SJCRH30 (cell line): Measurements from ENCODE around the gene SELENOI. TPM values are rescaled to one million over a fixed set of nuclear protein-coding genes. Genes with fewer than 3 reads are reported as not detected.

Source experiments
- DNase-seq, 2 experiments: peaks; one replicate each; pipeline ENCODE4 v3.0.0-alpha.2; 2015 to 2020
- H3K27ac ChIP-seq: fragments of 250-450 bp; sonication (Bioruptor Pico); 2 replicates; pipeline ENCODE4 v1.5.1; 2020; ENCODE audit warnings: mild to moderate bottlenecking, moderate library complexity
- H3K27me3 ChIP-seq: fragments of 250-450 bp; sonication (Bioruptor Pico); 2 replicates; pipeline ENCODE4 v1.5.1; 2020; ENCODE audit warnings: mild to moderate bottlenecking, moderate library complexity
- H3K36me3 ChIP-seq: fragments of 250-450 bp; sonication (Bioruptor Pico); 2 replicates; pipeline ENCODE4 v1.5.1; 2020; ENCODE audit warnings: mild to moderate bottlenecking, moderate library complexity
- H3K4me1 ChIP-seq: fragments of 250-450 bp; sonication (Bioruptor Pico); 2 replicates; pipeline ENCODE4 v1.5.1; 2020; ENCODE audit warnings: mild to moderate bottlenecking, moderate library complexity
- H3K4me3 ChIP-seq: fragments of 250-450 bp; sonication (Bioruptor Pico); 2 replicates; pipeline ENCODE4 v1.5.1; 2020; ENCODE audit warnings: mild to moderate bottlenecking, moderate library complexity
- H3K9me3 ChIP-seq: fragments of 250-450 bp; sonication (Bioruptor Pico); replicated peaks from 2 replicates; pipeline ENCODE4 v1.5.1; 2020; ENCODE audit warnings: mild to moderate bottlenecking, moderate library complexity
- total RNA-seq: library from RNA; depleted of rRNA; stranded (reverse); fragments of >200 nt; shearing (Covaris generic); gene quantifications from 2 replicates; pipeline ENCODE4 v1.2.3, GENCODE V29; 2014

The SELENOI gene
- total RNA-seq, 1 experiment from 2014 or later = 63.0 TPM

GRCh38 chr2:26400723-26401122 is 54.8 kb downstream of the SELENOI start:
- no peak overlapping the region for H3K4me3 ChIP-seq

GRCh38 chr2:26401739-26402541 is 56.0 kb downstream of the SELENOI start, which contains the start of gene DRC1:
Gene DRC1, plus strand, starts transcription at chr2:26401920. Its CDS starts 70 bp downstream, at chr2:26401990.
- DNase-seq = no peak
- H3K36me3 ChIP-seq = no peaks in the 10 kb centered on the region
- H3K9me3 ChIP-seq = no peaks in the 10 kb centered on the region
- H3K27ac ChIP-seq = no peak within 1 kb of the TSS
- H3K27me3 ChIP-seq = no peaks in the 10 kb centered on the region
- H3K4me3 ChIP-seq = no peak within 1 kb of the TSS
- H3K4me1 ChIP-seq = no peaks in the 10 kb centered on the region

More at GRCh38 chr2:26400723-26401122, 54.8 kb downstream of the SELENOI start:
- no peak for DNase-seq
- Histone ChIP-seq H3K27ac (no peak overlapping the region), H3K9me3 (no peaks in the 10 kb centered on the region), H3K27me3 (no peaks in the 10 kb centered on the region), H3K4me1 (no peaks in the 10 kb centered on the region), H3K36me3 (no peaks in the 10 kb centered on the region)

GRCh38 chr2:26407526-26407925 is 61.6 kb downstream of the SELENOI start:
- DNase-seq = no peak
- H3K4me3 ChIP-seq = no peak overlapping the region
- H3K9me3 ChIP-seq = no peaks in the 10 kb centered on the region
- H3K27ac ChIP-seq = no peak overlapping the region
- H3K27me3 ChIP-seq = no peaks in the 10 kb centered on the region; the same call in 1 of the 2 replicates
- H3K4me1 ChIP-seq = no peaks in the 10 kb centered on the region
- no peaks in the 10 kb centered on the region for H3K36me3 ChIP-seq

- Histone ChIP-seq H3K36me3 (no peaks in the 10 kb centered on the region), H3K27ac (no peak overlapping the region), H3K4me3 (no peak overlapping the region), H3K4me1 (no peaks in the 10 kb centered on the region), H3K9me3 (no peaks in the 10 kb centered on the region), H3K27me3 (no peaks in the 10 kb centered on the region; the same call in none of the 2 replicates)
- no peak for DNase-seq
These were observed 63.8 kb downstream of the SELENOI start for GRCh38 chr2:26409785-26410184.

GRCh38 chr2:26410764-26411243 is 64.9 kb downstream of the SELENOI start:
- no peak for DNase-seq
- Histone ChIP-seq H3K27me3 (no peaks in the 10 kb centered on the region; the same call in none of the 2 replicates), H3K36me3 (no peaks in the 10 kb centered on the region), H3K4me3 (no peak overlapping the region), H3K4me1 (no peaks in the 10 kb centered on the region), H3K27ac (no peak overlapping the region), H3K9me3 (no peaks in the 10 kb centered on the region)

GRCh38 chr2:26411419-26411818 is 65.5 kb downstream of the SELENOI start:
- Histone ChIP-seq H3K4me1 (no peaks in the 10 kb centered on the region), H3K27ac (no peak overlapping the region), H3K9me3 (no peaks in the 10 kb centered on the region), H3K27me3 (no peaks in the 10 kb centered on the region; the same call in none of the 2 replicates), H3K4me3 (no peak overlapping the region), H3K36me3 (no peaks in the 10 kb centered on the region)
- no peak for DNase-seq

GRCh38 chr2:26412091-26412673 is 66.2 kb downstream of the SELENOI start:
- Histone ChIP-seq H3K4me1 (no peaks in the 10 kb centered on the region), H3K4me3 (no peak overlapping the region), H3K36me3 (no peaks in the 10 kb centered on the region), H3K27ac (no peak overlapping the region), H3K27me3 (no peaks in the 10 kb centered on the region; the same call in none of the 2 replicates), H3K9me3 (no peaks in the 10 kb centered on the region)
- no peak for DNase-seq

GRCh38 chr2:26414311-26414710 is 68.4 kb downstream of the SELENOI start:
- Histone ChIP-seq H3K9me3 (no peaks in the 10 kb centered on the region), H3K27ac (no peak overlapping the region), H3K4me3 (no peak overlapping the region), H3K27me3 (no peaks in the 10 kb centered on the region; the same call in 1 of the 2 replicates), H3K4me1 (no peaks in the 10 kb centered on the region), H3K36me3 (no peaks in the 10 kb centered on the region)
- DNase-seq = no peak

- Histone ChIP-seq H3K9me3 (no peaks in the 10 kb centered on the region), H3K27ac (no peak overlapping the region), H3K4me1 (no peaks in the 10 kb centered on the region), H3K4me3 (no peak overlapping the region), H3K27me3 (no peaks in the 10 kb centered on the region), H3K36me3 (no peaks in the 10 kb centered on the region)
- DNase-seq = no peak
These were observed 76.0 kb downstream of the SELENOI start for GRCh38 chr2:26421961-26422360.

- no peak for DNase-seq
- Histone ChIP-seq H3K27ac (no peak overlapping the region), H3K36me3 (no peaks in the 10 kb centered on the region), H3K4me3 (no peak overlapping the region), H3K27me3 (no peaks in the 10 kb centered on the region), H3K4me1 (no peaks in the 10 kb centered on the region), H3K9me3 (no peaks in the 10 kb centered on the region)
These were observed 77.1 kb downstream of the SELENOI start for GRCh38 chr2:26422947-26423629.

- H3K36me3 ChIP-seq = no peaks in the 10 kb centered on the region
- H3K4me3 ChIP-seq = no peak overlapping the region
- H3K27me3 ChIP-seq = no peaks in the 10 kb centered on the region
- no peaks in the 10 kb centered on the region for H3K4me1 ChIP-seq
- DNase-seq = no peak
- H3K9me3 ChIP-seq = no peaks in the 10 kb centered on the region
- H3K27ac ChIP-seq = no peak overlapping the region
These were observed 77.8 kb downstream of the SELENOI start for GRCh38 chr2:26423750-26424149.

- H3K9me3 ChIP-seq = no peaks in the 10 kb centered on the region
- peak; percentile 28 to 55 for DNase-seq
- H3K4me3 ChIP-seq = no peak overlapping the region
- no peak overlapping the region for H3K27ac ChIP-seq
- H3K36me3 ChIP-seq = no peaks in the 10 kb centered on the region
- no peaks in the 10 kb centered on the region for H3K4me1 ChIP-seq
- no peaks in the 10 kb centered on the region for H3K27me3 ChIP-seq
These were observed 78.3 kb downstream of the SELENOI start for GRCh38 chr2:26424221-26424620.

- Histone ChIP-seq H3K4me3 (no peak overlapping the region), H3K9me3 (no peaks in the 10 kb centered on the region), H3K4me1 (peaks cover 3% of the 10 kb centered on the region), H3K27me3 (no peaks in the 10 kb centered on the region), H3K27ac (no peak overlapping the region), H3K36me3 (no peaks in the 10 kb centered on the region)
- DNase-seq = no peak
These were observed 82.9 kb downstream of the SELENOI start for GRCh38 chr2:26428846-26429245.

- Histone ChIP-seq H3K27ac (no peak overlapping the region), H3K9me3 (no peaks in the 10 kb centered on the region), H3K4me1 (peaks cover 3% of the 10 kb centered on the region), H3K36me3 (no peaks in the 10 kb centered on the region), H3K4me3 (no peak overlapping the region), H3K27me3 (no peaks in the 10 kb centered on the region)
- peak; percentile 51 to 60 for DNase-seq
These were observed 84.0 kb downstream of the SELENOI start for GRCh38 chr2:26429779-26430578.
